HepG2 (cell line): ENCODE measurements around the gene CABP4. TPM values are rescaled to one million over a fixed set of nuclear protein-coding genes. Genes with fewer than 3 reads are reported as not detected.
A peak's percentile ranks its signal among the peaks of the same experiment; 100 is the strongest.

Experiments used
- ATF7-NPFF ChIP-seq: sonication (generic); formaldehyde crosslinking; IDR thresholded peaks from 2 replicates; pipeline ENCODE4 v1.8.1; 2023; ENCODE audit warnings: mild to moderate bottlenecking, low read depth, missing genetic modification reagents, moderate library complexity
- CHD2 ChIP-seq: IDR thresholded peaks from 2 replicates; pipeline ENCODE4 v1.6.1; 2011; ENCODE audit warnings: low read depth, low read length, improper control_type of control experiment
- DR1 ChIP-seq: sonication (generic); formaldehyde crosslinking; IDR thresholded peaks from 2 replicates; pipeline ENCODE4 v1.8.0; 2021; ENCODE audit warnings: mild to moderate bottlenecking, missing genetic modification reagents, inconsistent platforms
- ELF3 ChIP-seq: IDR thresholded peaks from 2 replicates; pipeline ENCODE4 v1.6.1; 2016; ENCODE audit warnings: missing genetic modification reagents, missing compliant biosample characterization
- KDM4B ChIP-seq: sonication (generic); formaldehyde crosslinking; IDR thresholded peaks from 2 replicates; pipeline ENCODE4 v1.4.0; 2020; ENCODE audit warnings: missing genetic modification reagents
- MEIS1 ChIP-seq: sonication (generic); formaldehyde crosslinking; IDR thresholded peaks from 2 replicates; pipeline ENCODE4 v1.9.0; 2021; ENCODE audit warnings: mild to moderate bottlenecking, missing genetic modification reagents, moderate library complexity, borderline replicate concordance
- MXI1 ChIP-seq: IDR thresholded peaks from 3 replicates; pipeline ENCODE4 v1.6.1; 2012; ENCODE audit warnings: low read depth, low read length, inconsistent platforms, borderline replicate concordance
- NAIF1 ChIP-seq: sonication (generic); formaldehyde crosslinking; IDR thresholded peaks from 2 replicates; pipeline ENCODE4 v1.5.0; 2020; ENCODE audit warnings: mild to moderate bottlenecking, missing genetic modification reagents, borderline replicate concordance
- PITX1 ChIP-seq: sonication (generic); formaldehyde crosslinking; IDR thresholded peaks from 2 replicates; pipeline ENCODE4 v1.5.1; 2020; ENCODE audit warnings: mild to moderate bottlenecking, missing genetic modification reagents
- POLR2G ChIP-seq: fragments of 200-400 bp; formaldehyde crosslinking; IDR thresholded peaks from 2 replicates; pipeline ENCODE4 v1.6.1; 2018; ENCODE audit warnings: mild to moderate bottlenecking, low read depth, low read length, moderate library complexity
- RARA ChIP-seq: IDR thresholded peaks from 2 replicates; pipeline ENCODE4 v1.6.1; 2016; ENCODE audit warnings: missing genetic modification reagents, missing compliant biosample characterization
- TEAD3 ChIP-seq: optimal IDR thresholded peaks from 2 replicates; pipeline ENCODE3; 2016; ENCODE audit warnings: borderline replicate concordance
- ZBTB39 ChIP-seq: sonication (generic); formaldehyde crosslinking; IDR thresholded peaks from 2 replicates; pipeline ENCODE4 v1.5.0; 2020; ENCODE audit warnings: missing genetic modification reagents
- ZBTB49 ChIP-seq: sonication (generic); formaldehyde crosslinking; IDR thresholded peaks from 2 replicates; pipeline ENCODE4 v1.4.0; 2020; ENCODE audit warnings: missing genetic modification reagents, borderline replicate concordance
- ZNF850 ChIP-seq: sonication (generic); formaldehyde crosslinking; conservative IDR thresholded peaks from 2 replicates; pipeline ENCODE4 v1.9.0; 2021; ENCODE audit warnings: mild to moderate bottlenecking, missing genetic modification reagents
- ZSCAN12 ChIP-seq: sonication (generic); formaldehyde crosslinking; IDR thresholded peaks from 2 replicates; pipeline ENCODE4 v1.9.0; 2021; ENCODE audit warnings: mild to moderate bottlenecking, missing genetic modification reagents
- polyA plus RNA-seq, 8 experiments: library from polyadenylated mRNA; depleted of rRNA in 3 of 8; stranded (reverse) in 7 of 8; unstranded in 1 of 8; fragments of >200 nt; fragmentation: Illumina TruSeq in 4 of 8; extraction: Trizol in 4 of 8; gene quantifications; 2 replicates each; pipeline versions ENCODE4 v1.2.1 to v1.2.3, GENCODE V29; 2011 to 2016; ENCODE audit warnings: low read depth in 4 of 8, missing spikeins in 1 of 8, mixed read lengths in 1 of 8; ENCODE audit not compliant: insufficient read depth in 1 of 8
- total RNA-seq, 5 experiments: library from RNA; depleted of rRNA; stranded (reverse); fragments of >200 nt; fragmentation: Illumina TruSeq; extraction: Trizol; gene quantifications; 2 replicates each; pipeline ENCODE4 v1.2.3, GENCODE V29; 2016; ENCODE audit warnings: low read depth in 1 of 5
- TF ChIP-seq, protein P1 (sequence below): IDR thresholded peaks from 2 replicates; pipeline ENCODE4 v1.6.1; 2016; ENCODE audit warnings: low read depth
- TF ChIP-seq, protein P2 (sequence below): sonication (generic); formaldehyde crosslinking; conservative IDR thresholded peaks from 2 replicates; pipeline ENCODE4 v1.8.0; 2022; ENCODE audit warnings: mild to moderate bottlenecking, moderate library complexity, missing genetic modification reagents
- TF ChIP-seq, protein P3 (sequence below): sonication (generic); formaldehyde crosslinking; IDR thresholded peaks from 2 replicates; pipeline ENCODE4 v1.4.0; 2020; ENCODE audit warnings: missing genetic modification reagents

CABP4 gene
- total and polyA plus RNA-seq, 2 of the 13 experiments (the other 11 are each of a cell fraction or from before 2014, with no cell fraction given): not detected

DNA sequence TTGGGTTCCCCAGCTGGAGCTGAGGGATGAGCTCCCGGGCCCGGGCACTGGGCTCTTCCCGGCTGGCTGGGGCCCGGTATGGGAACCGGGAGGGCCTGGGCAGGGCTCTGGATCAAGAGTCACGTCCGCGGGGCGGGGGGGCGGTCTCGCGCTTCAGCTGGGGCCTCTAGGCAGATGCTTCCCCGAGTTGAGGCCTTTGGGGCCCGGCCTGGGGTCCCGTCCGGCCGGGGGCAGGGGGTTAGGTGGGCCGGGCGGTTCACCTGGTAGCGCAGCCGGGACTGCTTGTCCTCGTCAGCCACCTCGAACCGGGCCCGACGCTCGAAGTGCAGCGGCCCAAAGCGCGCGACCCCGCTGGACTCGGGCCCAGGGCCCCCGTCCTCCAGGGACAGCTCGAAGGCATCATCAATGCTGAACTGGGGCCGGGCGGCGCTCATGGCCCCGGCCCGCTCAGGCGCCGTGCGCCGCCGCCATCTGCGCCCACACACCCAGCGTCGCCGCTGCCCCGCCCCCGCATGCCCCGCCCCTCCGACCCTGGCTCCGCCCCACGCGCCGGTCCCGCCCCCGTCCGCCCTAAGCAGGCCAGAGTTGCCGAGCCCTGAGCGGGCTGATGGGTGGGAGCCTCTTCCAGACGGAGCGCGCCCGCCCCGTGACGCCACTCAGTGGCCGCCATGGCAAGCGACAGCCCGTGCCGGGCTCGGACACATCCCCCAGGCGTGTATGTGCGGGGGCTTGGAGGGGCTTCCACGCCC lies 13.8 kb downstream of the CABP4 start, which contains the start of gene TMEM134 (continued):
- no peak for TF ChIP-seq ZBTB49 (CRISPR knock-in tag)
- TF ChIP-seq DR1 (CRISPR knock-in tag): no peak; the same call in 1 of the 2 replicates
- TF ChIP-seq POLR2G: peak; percentile 81
- TF ChIP-seq ZBTB39 (CRISPR knock-in tag): 0 out of 2 replicates have a peak, but pooled peaks have one; percentile 14
- TF ChIP-seq MEIS1 (CRISPR knock-in tag): peak; percentile 78; the same call in 1 of the 2 replicates
- peak; percentile 43; the same call in 1 of the 2 replicates for TF ChIP-seq ATF7-NPFF
- TF ChIP-seq, protein P1, sequence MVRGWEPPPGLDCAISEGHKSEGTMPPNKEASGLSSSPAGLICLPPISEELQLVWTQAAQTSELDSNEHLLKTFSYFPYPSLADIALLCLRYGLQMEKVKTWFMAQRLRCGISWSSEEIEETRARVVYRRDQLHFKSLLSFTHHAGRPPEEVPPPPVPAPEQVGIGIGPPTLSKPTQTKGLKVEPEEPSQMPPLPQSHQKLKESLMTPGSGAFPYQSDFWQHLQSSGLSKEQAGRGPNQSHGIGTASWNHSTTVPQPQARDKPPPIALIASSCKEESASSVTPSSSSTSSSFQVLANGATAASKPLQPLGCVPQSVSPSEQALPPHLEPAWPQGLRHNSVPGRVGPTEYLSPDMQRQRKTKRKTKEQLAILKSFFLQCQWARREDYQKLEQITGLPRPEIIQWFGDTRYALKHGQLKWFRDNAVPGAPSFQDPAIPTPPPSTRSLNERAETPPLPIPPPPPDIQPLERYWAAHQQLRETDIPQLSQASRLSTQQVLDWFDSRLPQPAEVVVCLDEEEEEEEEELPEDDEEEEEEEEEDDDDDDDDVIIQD (CRISPR knock-in tag): 0 out of 2 replicates have a peak, but pooled peaks have one; percentile 10
- 0 out of 2 replicates have a peak, but pooled peaks have one; percentile 81 for TF ChIP-seq ZNF850 (CRISPR knock-in tag)
- TF ChIP-seq NAIF1 (CRISPR knock-in tag): no peak
- TF ChIP-seq CHD2: 0 out of 2 replicates have a peak, but pooled peaks have one; percentile 26
- TF ChIP-seq KDM4B: no peak
- peak; percentile 65 for TF ChIP-seq TEAD3 (CRISPR knock-in tag)
- TF ChIP-seq RARA (CRISPR knock-in tag): peak; percentile 29; the same call in 1 of the 2 replicates
- peak; percentile 87; the same call in 1 of the 3 replicates for TF ChIP-seq MXI1
- TF ChIP-seq ZSCAN12: no peak
- TF ChIP-seq, protein P2, sequence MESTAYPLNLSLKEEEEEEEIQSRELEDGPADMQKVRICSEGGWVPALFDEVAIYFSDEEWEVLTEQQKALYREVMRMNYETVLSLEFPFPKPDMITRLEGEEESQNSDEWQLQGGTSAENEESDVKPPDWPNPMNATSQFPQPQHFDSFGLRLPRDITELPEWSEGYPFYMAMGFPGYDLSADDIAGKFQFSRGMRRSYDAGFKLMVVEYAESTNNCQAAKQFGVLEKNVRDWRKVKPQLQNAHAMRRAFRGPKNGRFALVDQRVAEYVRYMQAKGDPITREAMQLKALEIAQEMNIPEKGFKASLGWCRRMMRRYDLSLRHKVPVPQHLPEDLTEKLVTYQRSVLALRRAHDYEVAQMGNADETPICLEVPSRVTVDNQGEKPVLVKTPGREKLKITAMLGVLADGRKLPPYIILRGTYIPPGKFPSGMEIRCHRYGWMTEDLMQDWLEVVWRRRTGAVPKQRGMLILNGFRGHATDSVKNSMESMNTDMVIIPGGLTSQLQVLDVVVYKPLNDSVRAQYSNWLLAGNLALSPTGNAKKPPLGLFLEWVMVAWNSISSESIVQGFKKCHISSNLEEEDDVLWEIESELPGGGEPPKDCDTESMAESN (CRISPR knock-in tag): no peak
- peak; percentile 55; the same call in 1 of the 2 replicates for TF ChIP-seq ELF3 (CRISPR knock-in tag)
- 0 out of 2 replicates have a peak, but pooled peaks have one; percentile 10 for TF ChIP-seq PITX1 (CRISPR knock-in tag)
- TF ChIP-seq, protein P3, sequence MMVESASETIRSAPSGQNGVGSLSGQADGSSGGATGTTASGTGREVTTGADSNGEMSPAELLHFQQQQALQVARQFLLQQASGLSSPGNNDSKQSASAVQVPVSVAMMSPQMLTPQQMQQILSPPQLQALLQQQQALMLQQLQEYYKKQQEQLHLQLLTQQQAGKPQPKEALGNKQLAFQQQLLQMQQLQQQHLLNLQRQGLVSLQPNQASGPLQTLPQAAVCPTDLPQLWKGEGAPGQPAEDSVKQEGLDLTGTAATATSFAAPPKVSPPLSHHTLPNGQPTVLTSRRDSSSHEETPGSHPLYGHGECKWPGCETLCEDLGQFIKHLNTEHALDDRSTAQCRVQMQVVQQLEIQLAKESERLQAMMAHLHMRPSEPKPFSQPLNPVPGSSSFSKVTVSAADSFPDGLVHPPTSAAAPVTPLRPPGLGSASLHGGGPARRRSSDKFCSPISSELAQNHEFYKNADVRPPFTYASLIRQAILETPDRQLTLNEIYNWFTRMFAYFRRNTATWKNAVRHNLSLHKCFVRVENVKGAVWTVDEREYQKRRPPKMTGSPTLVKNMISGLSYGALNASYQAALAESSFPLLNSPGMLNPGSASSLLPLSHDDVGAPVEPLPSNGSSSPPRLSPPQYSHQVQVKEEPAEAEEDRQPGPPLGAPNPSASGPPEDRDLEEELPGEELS (CRISPR knock-in tag): peak; percentile 49; the same call in 1 of the 2 replicates
